HG02943 (cell line): ENCODE measurements around the gene ITK.
A peak's percentile ranks its signal among the peaks of the same experiment; 100 is the strongest.
"Not testable (repeated sequence)": the region's sequence is repeated elsewhere in the genome, so short reads cannot be mapped to it uniquely, and the experiment has no call there.

Experiments
- ATAC-seq: cut with Tn5 transposase; IDR thresholded peaks from one replicate; pipeline ENCODE4 v1.9.1; 2021; ENCODE audit warnings: mild to moderate bottlenecking, low read depth, moderate library complexity; ENCODE audit not compliant: unreplicated experiment

ITK gene

GRCh38 chr5:157233515-157233914 lies 52.9 kb downstream of the ITK start:
- ATAC-seq: no peak

- ATAC-seq: no peak
Measured at GRCh38 chr5:157236423-157236822, 55.8 kb downstream of the ITK start.

- ATAC-seq: no peak
Measured at GRCh38 chr5:157241483-157241882, 60.8 kb downstream of the ITK start.

GRCh38 chr5:157244704-157245103 lies 64.1 kb downstream of the ITK start:
- not testable (repeated sequence) for ATAC-seq

- no peak for ATAC-seq
Measured at GRCh38 chr5:157245476-157245875, 64.8 kb downstream of the ITK start.

GRCh38 chr5:157245886-157246285 lies 65.2 kb downstream of the ITK start:
- no peak for ATAC-seq

- ATAC-seq: no peak
Measured at GRCh38 chr5:157247267-157247666, 66.6 kb downstream of the ITK start.

GRCh38 chr5:157248821-157249470 lies 68.3 kb downstream of the ITK start:
- no peak for ATAC-seq

GRCh38 chr5:157252711-157253465 lies 72.2 kb downstream of the ITK start:
- ATAC-seq: peak; percentile 86

GRCh38 chr5:157253547-157253946 lies 72.9 kb downstream of the ITK start:
- peak; percentile 45 for ATAC-seq

- no peak for ATAC-seq
Measured at GRCh38 chr5:157258450-157258849, 77.8 kb downstream of the ITK start.

GRCh38 chr5:157259699-157260098 lies 79.1 kb downstream of the ITK start:
- ATAC-seq: no peak

GRCh38 chr5:157263496-157264090 lies 83.0 kb downstream of the ITK start:
- ATAC-seq: no peak

GRCh38 chr5:157265714-157266285 lies 85.2 kb downstream of the ITK start, which contains the start of gene CYFIP2:
Gene CYFIP2 (plus strand): TSS chr5:157266123. CDS start chr5:157285362, 19,239 bp downstream.
- peak; percentile 74 for ATAC-seq

- peak; percentile 31 for ATAC-seq
Measured at GRCh38 chr5:157266286-157267007, 85.8 kb downstream of the ITK start.

GRCh38 chr5:157267025-157267424 lies 86.4 kb downstream of the ITK start:
- no peak for ATAC-seq

- no peak for ATAC-seq
Measured at GRCh38 chr5:157267761-157268480, 87.3 kb downstream of the ITK start.

- no peak for ATAC-seq
Measured at GRCh38 chr5:157269165-157269671, 88.6 kb downstream of the ITK start.

GRCh38 chr5:157269761-157270272 lies 89.2 kb downstream of the ITK start:
- no peak for ATAC-seq
